ENCODE data around the gene SKAP1. TPM values are rescaled to one million over a fixed set of nuclear protein-coding genes. Genes with fewer than 3 reads are reported as not detected.

Gene SKAP1
- total and polyA plus RNA-seq, 11 donors = 0.25 to 5.3 (median 0.38) TPM; not detected in 6

DNA sequence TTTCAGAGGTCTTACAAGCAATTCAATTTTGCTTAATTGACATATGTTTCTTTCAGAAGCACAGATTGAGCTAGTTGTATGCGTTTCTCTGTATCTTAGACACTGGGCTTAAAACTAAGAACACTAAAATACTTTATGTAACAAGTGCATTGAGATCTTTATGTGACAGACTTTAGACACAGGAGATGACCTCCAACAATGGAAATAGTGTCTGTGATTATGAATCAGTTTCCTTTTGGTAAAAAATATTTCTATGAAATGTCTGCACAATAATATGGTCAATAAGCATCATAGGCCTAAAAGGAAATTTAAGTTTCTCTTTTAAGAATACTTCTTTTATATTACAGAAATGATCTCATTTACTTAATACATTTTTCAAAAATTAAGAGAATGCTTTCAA, 153.2 kb downstream of the SKAP1 start:
- 82 to 97% (median 90%) methylated on average over 1 of the region's 1 CpG for WGBS, 4 donors
- intact Hi-C loops (cut with DNase I) = no loop called here
- Histone ChIP-seq H3K36me3 (no peaks in the 10 kb centered on the region), H3K4me1 (no peaks in the 10 kb centered on the region), H3K4me3 (no peak overlapping the region), H3K27me3 (peaks cover 0 to 8% (median 0%) of the 10 kb centered on the region in 9 donors), H3K27ac (no peak overlapping the region), H3K9me3 (no peaks in the 10 kb centered on the region)
- TF ChIP-seq POLR2A (IDR thresholded peaks at IDR 0.05) = no peak
- TF ChIP-seq, protein P1, sequence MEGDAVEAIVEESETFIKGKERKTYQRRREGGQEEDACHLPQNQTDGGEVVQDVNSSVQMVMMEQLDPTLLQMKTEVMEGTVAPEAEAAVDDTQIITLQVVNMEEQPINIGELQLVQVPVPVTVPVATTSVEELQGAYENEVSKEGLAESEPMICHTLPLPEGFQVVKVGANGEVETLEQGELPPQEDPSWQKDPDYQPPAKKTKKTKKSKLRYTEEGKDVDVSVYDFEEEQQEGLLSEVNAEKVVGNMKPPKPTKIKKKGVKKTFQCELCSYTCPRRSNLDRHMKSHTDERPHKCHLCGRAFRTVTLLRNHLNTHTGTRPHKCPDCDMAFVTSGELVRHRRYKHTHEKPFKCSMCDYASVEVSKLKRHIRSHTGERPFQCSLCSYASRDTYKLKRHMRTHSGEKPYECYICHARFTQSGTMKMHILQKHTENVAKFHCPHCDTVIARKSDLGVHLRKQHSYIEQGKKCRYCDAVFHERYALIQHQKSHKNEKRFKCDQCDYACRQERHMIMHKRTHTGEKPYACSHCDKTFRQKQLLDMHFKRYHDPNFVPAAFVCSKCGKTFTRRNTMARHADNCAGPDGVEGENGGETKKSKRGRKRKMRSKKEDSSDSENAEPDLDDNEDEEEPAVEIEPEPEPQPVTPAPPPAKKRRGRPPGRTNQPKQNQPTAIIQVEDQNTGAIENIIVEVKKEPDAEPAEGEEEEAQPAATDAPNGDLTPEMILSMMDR (IDR thresholded peaks at IDR 0.05) = no peak
- ATAC-seq (no peak), DNase-seq (no peak)

DNA sequence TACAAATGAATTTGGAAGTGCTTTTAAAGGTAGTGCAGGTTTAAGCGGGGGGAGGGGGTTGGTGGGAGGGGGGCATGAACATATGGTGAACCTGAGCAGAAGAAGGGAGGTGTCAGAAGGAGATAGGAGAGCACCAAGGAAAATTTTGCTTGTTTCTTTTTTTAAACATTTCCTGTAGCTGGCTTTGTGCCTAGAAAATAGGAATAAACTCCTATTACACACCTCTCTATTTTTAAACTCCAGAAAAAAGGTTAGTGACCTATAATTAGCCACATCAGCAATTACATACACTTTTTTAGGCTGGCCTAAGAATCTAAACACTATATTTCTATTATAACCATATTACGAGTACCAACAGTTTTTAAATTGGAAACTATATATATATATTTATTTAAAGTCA, 159.1 kb downstream of the SKAP1 start:
- WGBS, 4 donors = 40 to 45% (median 42%) methylated on average over 2 of the region's 2 CpGs
- DNase-seq (no peak), ATAC-seq (peak; percentile 56 to 75 (median 70))
- no peak for TF ChIP-seq POLR2A (IDR thresholded peaks at IDR 0.05)
- TF ChIP-seq, protein P1 (IDR thresholded peaks at IDR 0.05) = no peak
- Histone ChIP-seq H3K27ac (no peak overlapping the region), H3K27me3 (no peaks in the 10 kb centered on the region), H3K9me3 (no peaks in the 10 kb centered on the region), H3K4me3 (no peak overlapping the region), H3K36me3 (no peaks in the 10 kb centered on the region), H3K4me1 (peaks cover 0 to 14% (median 6%) of the 10 kb centered on the region in 12 donors)
- intact Hi-C loops (cut with DNase I) = no loop called here

DNA sequence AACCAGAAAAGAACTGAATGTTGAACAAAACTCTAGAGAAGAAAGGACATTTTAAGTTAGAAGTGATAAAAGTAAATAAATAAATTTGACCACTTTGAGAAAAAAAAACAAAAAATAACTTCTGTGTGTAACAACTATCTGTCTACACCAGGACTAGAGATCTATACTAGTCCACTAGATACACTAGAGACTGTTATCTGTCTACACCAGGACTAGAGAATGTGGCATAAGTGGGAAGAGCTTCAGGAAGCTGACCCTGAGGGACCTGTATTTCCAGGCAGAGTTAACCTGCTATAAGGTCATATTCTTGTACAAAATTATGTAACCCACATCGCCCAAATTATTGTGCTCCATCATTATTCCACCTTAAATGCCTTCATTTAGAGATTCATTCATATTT, 160.8 kb downstream of the SKAP1 start:
- intact Hi-C loops (cut with DNase I) = no loop called here
- no peak overlapping the region for H3K4me3 ChIP-seq
- no peaks in the 10 kb centered on the region for H3K9me3 ChIP-seq
- H3K27ac ChIP-seq = no peak overlapping the region
- TF ChIP-seq, protein P1 (IDR thresholded peaks at IDR 0.05) = no peak
- no peak for TF ChIP-seq POLR2A (IDR thresholded peaks at IDR 0.05)
- DNase-seq (no peak), ATAC-seq (no peak)
- peaks cover 0 to 14% (median 9%) of the 10 kb centered on the region in 12 donors for H3K4me1 ChIP-seq
- H3K27me3 ChIP-seq = no peaks in the 10 kb centered on the region
- 76 to 90% (median 81%) methylated on average over 1 of the region's 1 CpG for WGBS, 4 donors
- H3K36me3 ChIP-seq = no peaks in the 10 kb centered on the region

DNA sequence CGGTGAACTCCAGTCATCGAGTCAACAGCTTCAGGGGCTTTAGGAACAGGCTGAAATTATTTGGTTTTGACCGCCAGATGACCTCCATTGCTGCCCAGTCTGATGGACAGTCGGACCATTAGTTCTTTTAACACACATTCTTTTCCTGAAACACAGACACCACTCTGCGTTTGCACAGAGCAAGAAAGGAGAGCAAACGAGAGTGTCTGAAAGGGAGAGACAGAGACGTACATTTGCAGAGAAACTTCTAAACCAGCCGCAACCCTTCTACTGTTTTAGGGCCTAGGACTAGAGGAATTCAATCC, 166.3 kb downstream of the SKAP1 start:
- DNase-seq (no peak), ATAC-seq (no peak)
- intact Hi-C loops (cut with DNase I) = loop anchor here in 2 of 10 donors (5.0 kb wide), 2 partner anchors 194 to 354 kb away; partner anchors contain the start of gene HOXB8 (in 1 of the 2)
- 86 to 93% (median 91%) methylated on average over 8 of the region's 8 CpGs for WGBS, 4 donors
- no peak for TF ChIP-seq POLR2A (IDR thresholded peaks at IDR 0.05)
- TF ChIP-seq, protein P1 (IDR thresholded peaks at IDR 0.05) = no peak
- Histone ChIP-seq H3K27ac (no peak overlapping the region), H3K36me3 (no peaks in the 10 kb centered on the region), H3K4me3 (no peak overlapping the region), H3K9me3 (no peaks in the 10 kb centered on the region), H3K4me1 (peaks cover 0 to 5% (median 0%) of the 10 kb centered on the region in 12 donors), H3K27me3 (peaks cover 0 to 6% (median 0%) of the 10 kb centered on the region in 9 donors)

All from heart left ventricle (tissue), 16 donors.